ENCODE results near the gene HOXB2. TPM values are rescaled to one million over a fixed set of nuclear protein-coding genes. Genes with fewer than 3 reads are reported as not detected.
A peak's percentile ranks its signal among the peaks of the same experiment; 100 is the strongest.

HOXB2 gene
- total RNA-seq, 1 donor from 2014 or later = not detected

- H4K20me1 ChIP-seq (ENCODE audit: low read depth) = peaks cover 98% of the 10 kb centered on the region
- no peak overlapping the region for H3K9ac ChIP-seq
- H3K27me3 ChIP-seq = peaks cover 100% of the 10 kb centered on the region
- no peak overlapping the region for H3K4me3 ChIP-seq
- H3K4me2 ChIP-seq = no peak overlapping the region
- H3K79me2 ChIP-seq (ENCODE audit: low read depth) = no peaks in the 10 kb centered on the region
- no peak overlapping the region for H3K27ac ChIP-seq
- peaks cover 4% of the 10 kb centered on the region for H3F3A ChIP-seq (ENCODE audit: low read depth)
- H3K27me3 Mint-ChIP-seq (ENCODE audit: insufficient read depth, low read depth) = peaks cover 91% of the 10 kb centered on the region
- H3K36me3 Mint-ChIP-seq = no peaks in the 10 kb centered on the region
- no peaks in the 10 kb centered on the region for H3K9me3 ChIP-seq (ENCODE audit: low read depth)
- DNase-seq (ENCODE audit: low spot score) = no peak
- no peaks in the 10 kb centered on the region for H3K36me3 ChIP-seq
- no peaks in the 10 kb centered on the region for H3K4me1 ChIP-seq
- H3K27ac Mint-ChIP-seq = no peak overlapping the region
- TF ChIP-seq EZH2phosphoT487 (IDR thresholded peaks at IDR 0.05) (peak; percentile 65), EZH2 (IDR thresholded peaks at IDR 0.05) (no peak)
- TF ChIP-seq, protein P1, sequence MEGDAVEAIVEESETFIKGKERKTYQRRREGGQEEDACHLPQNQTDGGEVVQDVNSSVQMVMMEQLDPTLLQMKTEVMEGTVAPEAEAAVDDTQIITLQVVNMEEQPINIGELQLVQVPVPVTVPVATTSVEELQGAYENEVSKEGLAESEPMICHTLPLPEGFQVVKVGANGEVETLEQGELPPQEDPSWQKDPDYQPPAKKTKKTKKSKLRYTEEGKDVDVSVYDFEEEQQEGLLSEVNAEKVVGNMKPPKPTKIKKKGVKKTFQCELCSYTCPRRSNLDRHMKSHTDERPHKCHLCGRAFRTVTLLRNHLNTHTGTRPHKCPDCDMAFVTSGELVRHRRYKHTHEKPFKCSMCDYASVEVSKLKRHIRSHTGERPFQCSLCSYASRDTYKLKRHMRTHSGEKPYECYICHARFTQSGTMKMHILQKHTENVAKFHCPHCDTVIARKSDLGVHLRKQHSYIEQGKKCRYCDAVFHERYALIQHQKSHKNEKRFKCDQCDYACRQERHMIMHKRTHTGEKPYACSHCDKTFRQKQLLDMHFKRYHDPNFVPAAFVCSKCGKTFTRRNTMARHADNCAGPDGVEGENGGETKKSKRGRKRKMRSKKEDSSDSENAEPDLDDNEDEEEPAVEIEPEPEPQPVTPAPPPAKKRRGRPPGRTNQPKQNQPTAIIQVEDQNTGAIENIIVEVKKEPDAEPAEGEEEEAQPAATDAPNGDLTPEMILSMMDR (IDR thresholded peaks at IDR 0.05) = no peak
- H3K4me1 Mint-ChIP-seq = peaks cover 7% of the 10 kb centered on the region
- no peak overlapping the region for H3K4me3 Mint-ChIP-seq
- H3K9me3 Mint-ChIP-seq = peaks cover 9% of the 10 kb centered on the region
- H2AFZ ChIP-seq (replicated peaks) = no peak overlapping the region
Measured at GRCh38 chr17:48548523-48549280, 3.8 kb upstream of the HOXB2 start.

DNA sequence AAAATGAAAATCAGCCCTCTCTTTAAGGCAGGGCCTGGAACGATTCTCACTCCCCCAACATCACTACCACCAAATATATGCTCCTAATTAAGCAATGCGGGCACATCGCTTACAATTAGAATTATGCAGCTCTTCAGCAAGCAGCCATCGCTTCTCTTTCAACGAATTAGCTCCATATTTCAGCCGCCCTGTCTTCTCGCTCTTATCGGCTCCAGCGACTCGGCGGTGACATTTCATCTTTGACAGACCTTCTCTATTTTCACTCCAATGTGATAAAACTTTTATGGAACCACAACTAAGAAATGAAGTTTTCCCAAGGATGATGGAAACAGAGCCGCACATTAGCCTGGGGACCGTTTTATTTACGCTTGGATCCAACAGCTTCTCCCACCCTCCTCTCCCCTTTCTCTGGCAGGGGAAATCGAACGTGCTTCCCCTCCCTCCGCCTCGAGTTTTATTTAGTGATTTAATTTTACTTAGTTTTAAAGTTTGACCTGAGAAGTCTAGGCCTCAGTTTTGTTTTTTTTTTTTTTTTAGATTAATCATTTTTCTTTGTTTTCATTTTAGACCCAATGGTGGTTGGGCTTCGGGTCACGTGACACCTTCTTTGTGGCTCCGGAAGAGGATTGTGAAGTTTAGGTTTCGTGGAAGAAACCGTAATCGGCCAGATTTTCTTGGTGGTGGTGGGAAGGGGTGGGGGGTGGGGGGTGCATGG lies 3.1 kb upstream of the HOXB2 start:
- peaks cover 100% of the 10 kb centered on the region for H3K27me3 ChIP-seq
- TF ChIP-seq EZH2phosphoT487 (IDR thresholded peaks at IDR 0.05) (no peak), EZH2 (IDR thresholded peaks at IDR 0.05) (peak; percentile 75)
- Mint-ChIP-seq H3K27me3 (ENCODE audit: insufficient read depth, low read depth) (peaks cover 89% of the 10 kb centered on the region), H3K4me1 (peaks cover 7% of the 10 kb centered on the region), H3K4me3 (peak overlapping the region; percentile 43), H3K9me3 (peaks cover 9% of the 10 kb centered on the region), H3K27ac (no peak overlapping the region), H3K36me3 (no peaks in the 10 kb centered on the region)
- no peaks in the 10 kb centered on the region for H3K9me3 ChIP-seq (ENCODE audit: low read depth)
- no peak overlapping the region for H3K9ac ChIP-seq
- H3K36me3 ChIP-seq = no peaks in the 10 kb centered on the region
- H3K27ac ChIP-seq = no peak overlapping the region
- peak; percentile 56 for DNase-seq (ENCODE audit: low spot score)
- H3K4me3 ChIP-seq = no peak overlapping the region
- H4K20me1 ChIP-seq (ENCODE audit: low read depth) = peaks cover 98% of the 10 kb centered on the region
- H3F3A ChIP-seq (ENCODE audit: low read depth) = peaks cover 4% of the 10 kb centered on the region
- no peaks in the 10 kb centered on the region for H3K79me2 ChIP-seq (ENCODE audit: low read depth)
- no peaks in the 10 kb centered on the region for H3K4me1 ChIP-seq
- H3K4me2 ChIP-seq = no peak overlapping the region
- H2AFZ ChIP-seq (replicated peaks) = no peak overlapping the region

- Mint-ChIP-seq H3K4me3 (peak overlapping the region; percentile 43), H3K27ac (no peak overlapping the region), H3K4me1 (peaks cover 11% of the 10 kb centered on the region), H3K27me3 (ENCODE audit: insufficient read depth, low read depth) (peaks cover 89% of the 10 kb centered on the region), H3K9me3 (peaks cover 11% of the 10 kb centered on the region), H3K36me3 (no peaks in the 10 kb centered on the region)
- Histone ChIP-seq H3K4me3 (no peak overlapping the region), H3K4me2 (no peak overlapping the region), H3K9me3 (ENCODE audit: low read depth) (no peaks in the 10 kb centered on the region), H3K36me3 (no peaks in the 10 kb centered on the region), H3F3A (ENCODE audit: low read depth) (peaks cover 8% of the 10 kb centered on the region), H3K9ac (no peak overlapping the region), H4K20me1 (ENCODE audit: low read depth) (peaks cover 98% of the 10 kb centered on the region), H3K27me3 (peaks cover 100% of the 10 kb centered on the region), H3K4me1 (no peaks in the 10 kb centered on the region), H3K79me2 (ENCODE audit: low read depth) (no peaks in the 10 kb centered on the region), H2AFZ (replicated peaks) (no peak overlapping the region), H3K27ac (no peak overlapping the region)
- peak; percentile 78 for TF ChIP-seq EZH2 (IDR thresholded peaks at IDR 0.05)
- TF ChIP-seq, protein P1 (IDR thresholded peaks at IDR 0.05) = no peak
- no peak for DNase-seq (ENCODE audit: low spot score)
Measured at GRCh38 chr17:48546924-48547807, 2.3 kb upstream of the HOXB2 start.

All from neural progenitor cell (in vitro differentiated cells).